GM21447 (cell line): ENCODE results near the gene TBC1D24.

Experiments
- ATAC-seq: cut with Tn5 transposase; IDR thresholded peaks from one replicate; pipeline ENCODE4 v1.9.1; 2021; ENCODE audit not compliant: unreplicated experiment

TBC1D24 gene

DNA sequence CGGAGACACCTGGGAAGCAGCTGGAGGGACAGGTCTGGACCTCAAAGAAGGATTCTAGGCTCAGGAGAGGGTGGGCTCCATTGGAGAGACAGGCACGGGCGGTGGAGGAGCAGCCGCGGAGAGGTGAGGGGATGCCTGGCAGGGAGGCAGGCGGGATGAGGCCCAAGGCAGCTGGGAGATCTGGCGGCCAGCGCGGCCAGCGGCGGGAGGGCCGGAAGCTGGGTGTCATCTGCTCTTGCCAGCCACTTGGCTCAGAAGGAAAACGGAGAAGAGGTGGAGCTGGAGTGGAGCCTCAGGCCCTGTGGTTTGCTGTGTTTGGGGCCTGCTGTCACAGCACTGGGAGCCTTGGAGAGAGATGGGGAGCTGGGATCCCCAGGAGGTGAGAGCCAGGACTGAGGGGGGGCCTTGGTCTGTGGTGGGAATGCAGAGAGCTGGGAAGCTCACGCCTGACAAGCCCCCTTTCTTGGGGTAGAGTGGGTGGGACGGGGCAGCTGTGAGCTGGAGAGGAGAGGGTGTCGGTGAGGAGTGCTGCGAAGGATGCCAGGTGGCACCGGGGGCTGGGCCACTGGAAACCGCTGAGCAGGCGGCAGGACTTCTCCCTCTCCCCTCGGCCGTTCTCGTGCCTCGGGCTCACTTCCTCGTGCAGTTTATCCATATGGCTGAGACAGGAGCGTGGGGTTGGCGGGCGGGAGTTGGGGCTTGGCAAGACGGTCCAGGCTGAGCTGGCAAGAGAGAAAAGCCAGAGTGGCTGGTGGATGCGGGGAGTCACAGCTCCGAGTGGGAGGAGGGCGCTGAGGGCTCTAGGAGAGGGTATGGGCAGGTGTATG, 8.0 kb downstream of the TBC1D24 start:
- no peak for ATAC-seq

DNA sequence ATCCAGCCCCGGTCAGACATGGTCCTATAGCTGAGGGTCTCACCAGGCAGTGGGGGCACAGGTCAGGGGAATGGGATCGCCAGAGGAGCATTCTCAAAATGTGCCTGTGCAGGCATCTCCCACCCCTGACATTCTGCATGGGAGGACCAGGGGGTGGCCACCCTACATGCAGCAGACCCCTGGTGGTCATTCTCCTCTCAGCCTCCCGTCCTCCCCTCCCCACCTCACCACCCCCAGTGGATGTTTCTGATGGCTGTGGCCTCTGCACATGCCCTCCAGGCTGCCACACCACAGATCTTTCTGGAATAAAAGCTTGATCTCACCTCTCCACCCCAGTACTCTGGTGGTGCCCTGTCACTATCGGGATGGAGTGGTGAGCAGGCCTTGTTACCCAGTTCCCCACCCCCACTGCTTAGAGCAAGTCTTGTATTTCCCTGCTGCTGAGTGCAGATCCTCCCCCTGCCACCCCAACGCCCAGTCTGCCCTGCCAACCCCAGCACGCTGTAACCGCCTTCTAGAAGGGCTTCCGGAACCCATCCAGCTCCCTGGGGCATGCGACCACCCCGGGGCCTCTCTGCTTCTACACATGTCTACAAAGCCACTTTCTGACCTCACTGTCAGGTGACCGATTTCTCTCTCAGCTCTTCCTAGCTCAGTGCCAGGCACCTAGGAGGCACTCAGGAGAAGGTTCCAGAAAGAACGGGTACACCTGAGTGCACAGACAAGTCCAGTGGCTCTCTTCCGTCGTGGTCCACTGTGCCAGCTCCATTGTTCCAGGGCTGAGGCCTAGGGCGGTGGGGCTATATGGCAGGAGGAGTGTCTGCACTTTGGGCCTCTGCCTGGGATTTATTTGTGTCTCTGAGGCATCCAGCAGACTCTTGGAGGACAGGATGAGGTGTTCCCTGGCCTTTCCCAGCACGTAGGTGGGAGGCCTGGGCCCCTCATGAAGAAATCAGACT, 9.3 kb downstream of the TBC1D24 start:
- no peak for ATAC-seq

DNA sequence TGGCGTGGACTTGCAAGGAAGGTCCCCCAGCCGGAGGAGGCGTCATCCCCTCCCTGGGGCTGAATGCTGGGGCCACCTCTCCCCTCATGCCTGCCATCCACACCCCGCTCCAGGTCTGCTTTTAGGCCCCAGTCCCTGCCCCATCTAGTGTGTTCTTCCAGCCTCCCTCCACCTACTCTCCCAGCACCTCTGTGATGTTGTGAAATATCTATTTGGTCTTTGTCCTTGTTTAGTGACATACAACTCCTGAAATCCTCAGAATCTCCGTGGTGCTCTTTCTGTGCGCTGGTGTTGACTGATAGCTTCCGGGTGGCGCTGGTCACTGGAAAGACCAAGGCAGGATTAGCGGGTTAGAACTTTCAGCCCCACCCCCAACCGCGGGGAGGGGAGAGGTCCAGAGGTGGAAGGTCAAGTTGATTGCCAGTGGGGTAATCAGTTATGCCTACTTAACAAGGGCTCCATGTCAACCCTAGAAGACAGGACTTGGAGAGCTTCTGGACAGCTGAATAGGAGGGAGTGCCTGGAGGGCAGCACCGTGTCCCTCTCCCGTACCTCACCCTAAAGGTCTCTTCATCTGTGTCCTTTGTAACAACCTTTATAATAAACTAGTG, 10.1 kb downstream of the TBC1D24 start:
- no peak for ATAC-seq

- no peak for ATAC-seq
Measured at GRCh38 chr16:2485811-2486507, 11.0 kb downstream of the TBC1D24 start.

DNA sequence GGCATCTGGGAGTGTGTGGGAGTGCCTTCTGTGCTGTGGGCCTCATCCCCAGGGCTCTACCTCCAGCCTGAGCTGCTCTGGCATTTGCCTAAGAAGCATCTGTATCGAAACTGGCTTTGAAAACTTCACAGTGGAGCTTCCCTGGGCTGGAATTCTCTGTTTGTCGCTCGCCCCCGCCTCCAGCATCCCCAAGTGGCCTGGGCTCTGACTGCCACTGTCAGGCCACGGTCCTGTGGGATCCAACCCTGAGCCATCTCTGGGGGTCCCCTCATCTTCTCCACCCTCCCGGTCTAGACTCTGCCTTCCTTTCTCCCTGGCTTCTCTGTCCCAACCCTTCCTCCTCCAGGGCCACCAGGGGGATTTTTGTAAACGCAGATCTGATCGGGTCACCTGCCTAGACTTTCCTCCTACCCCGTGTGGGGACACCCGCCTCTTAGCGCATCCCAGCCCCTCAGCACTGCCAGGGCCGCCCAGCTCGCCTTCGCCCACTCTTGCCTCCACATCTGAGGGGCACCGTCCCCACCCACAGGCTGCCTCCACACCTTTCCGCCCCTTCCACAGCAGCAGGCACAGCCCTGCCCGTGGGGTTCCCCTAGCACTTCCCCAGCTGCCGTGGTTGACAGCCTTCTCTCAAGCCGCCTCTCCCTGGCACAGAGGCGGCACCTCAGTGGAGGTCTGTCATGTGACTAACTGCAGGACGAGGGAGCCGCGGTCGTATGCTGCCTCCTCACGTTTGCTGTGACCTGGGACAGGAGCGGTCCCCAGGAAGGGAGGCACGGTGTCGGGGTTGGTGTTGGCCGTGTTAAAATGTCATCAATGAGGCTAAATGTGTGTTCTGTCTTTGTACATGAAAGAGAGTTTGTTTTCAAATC, 12.0 kb downstream of the TBC1D24 start:
- peak; percentile 82 for ATAC-seq

- ATAC-seq = no peak
Measured at GRCh38 chr16:2487517-2487842, 12.6 kb downstream of the TBC1D24 start.

- ATAC-seq = no peak
Measured at GRCh38 chr16:2487903-2488531, 13.1 kb downstream of the TBC1D24 start.

DNA sequence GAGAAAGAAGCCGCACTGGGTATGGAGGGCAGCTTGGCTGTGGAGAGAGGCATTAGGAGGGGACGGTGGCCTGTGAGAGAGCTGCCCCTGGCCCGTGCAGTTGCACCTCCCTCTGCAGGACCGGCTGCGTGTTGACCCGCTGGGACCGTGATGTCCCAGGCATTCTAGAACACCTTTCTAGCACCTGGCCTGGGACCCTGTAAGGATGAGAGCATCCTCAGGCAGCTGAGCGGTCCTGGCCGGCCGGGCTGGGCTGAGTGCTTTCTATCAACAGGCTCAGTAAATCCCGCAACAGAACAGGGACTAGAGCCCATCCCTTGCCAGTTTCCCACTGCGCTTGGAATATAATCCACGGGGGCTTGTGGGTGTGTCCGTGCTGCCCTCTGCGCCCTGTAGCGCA, 14.7 kb downstream of the TBC1D24 start:
- no peak for ATAC-seq

GRCh38 chr16:2490190-2491105, 15.5 kb downstream of the TBC1D24 start:
- ATAC-seq = no peak

- ATAC-seq = no peak
Measured at GRCh38 chr16:2492292-2492691, 17.4 kb downstream of the TBC1D24 start.

GRCh38 chr16:2493605-2494004, 18.7 kb downstream of the TBC1D24 start:
- ATAC-seq = no peak

GRCh38 chr16:2494616-2495015, 19.7 kb downstream of the TBC1D24 start:
- no peak for ATAC-seq

DNA sequence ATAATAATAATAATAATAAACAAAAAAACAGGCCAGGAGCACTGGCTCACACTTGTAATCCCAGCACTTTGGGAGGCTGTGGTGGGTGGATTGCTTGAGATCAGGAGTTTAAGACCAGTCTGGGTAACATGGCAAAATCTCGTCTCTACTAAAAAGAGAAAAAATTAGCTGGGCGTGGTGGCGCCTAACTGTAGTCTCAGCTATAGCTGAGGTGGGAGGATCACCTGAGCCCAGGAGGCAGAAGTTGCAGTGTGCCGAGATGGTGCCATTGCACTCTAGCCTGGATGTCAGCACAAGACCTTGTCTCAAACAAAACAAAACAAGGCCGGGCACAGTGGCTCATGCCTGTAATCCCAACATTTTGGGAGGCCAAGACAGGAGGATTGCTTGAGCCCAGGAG, 20.1 kb downstream of the TBC1D24 start:
- ATAC-seq = no peak

- ATAC-seq = no peak
Measured at GRCh38 chr16:2496223-2497115, 21.5 kb downstream of the TBC1D24 start.

DNA sequence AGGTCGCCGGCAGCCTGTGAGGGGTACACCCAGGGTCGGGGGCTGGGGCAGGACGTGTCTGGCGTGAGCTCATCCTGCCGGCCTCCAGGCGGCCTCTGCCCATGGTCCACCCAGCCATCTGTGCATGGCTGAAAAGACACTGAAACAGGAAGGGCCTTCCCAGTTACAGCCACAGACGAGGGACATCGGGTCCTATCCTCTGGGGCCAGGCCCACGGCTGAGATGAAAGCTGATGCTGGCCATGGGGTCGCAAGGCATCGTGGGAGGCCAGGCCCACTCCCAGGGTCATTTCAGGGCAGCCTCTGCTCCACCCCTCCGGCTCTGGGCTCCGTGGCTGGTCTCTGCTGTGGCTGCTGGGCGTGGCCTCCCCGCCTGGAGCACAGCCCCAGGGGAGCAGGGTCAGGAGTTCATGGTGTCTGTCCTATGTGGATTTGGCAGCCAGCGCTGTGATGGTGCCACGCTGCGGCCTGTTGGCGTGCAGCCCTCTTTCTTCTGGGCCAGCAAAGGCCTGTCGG, 22.2 kb downstream of the TBC1D24 start:
- ATAC-seq = no peak

DNA sequence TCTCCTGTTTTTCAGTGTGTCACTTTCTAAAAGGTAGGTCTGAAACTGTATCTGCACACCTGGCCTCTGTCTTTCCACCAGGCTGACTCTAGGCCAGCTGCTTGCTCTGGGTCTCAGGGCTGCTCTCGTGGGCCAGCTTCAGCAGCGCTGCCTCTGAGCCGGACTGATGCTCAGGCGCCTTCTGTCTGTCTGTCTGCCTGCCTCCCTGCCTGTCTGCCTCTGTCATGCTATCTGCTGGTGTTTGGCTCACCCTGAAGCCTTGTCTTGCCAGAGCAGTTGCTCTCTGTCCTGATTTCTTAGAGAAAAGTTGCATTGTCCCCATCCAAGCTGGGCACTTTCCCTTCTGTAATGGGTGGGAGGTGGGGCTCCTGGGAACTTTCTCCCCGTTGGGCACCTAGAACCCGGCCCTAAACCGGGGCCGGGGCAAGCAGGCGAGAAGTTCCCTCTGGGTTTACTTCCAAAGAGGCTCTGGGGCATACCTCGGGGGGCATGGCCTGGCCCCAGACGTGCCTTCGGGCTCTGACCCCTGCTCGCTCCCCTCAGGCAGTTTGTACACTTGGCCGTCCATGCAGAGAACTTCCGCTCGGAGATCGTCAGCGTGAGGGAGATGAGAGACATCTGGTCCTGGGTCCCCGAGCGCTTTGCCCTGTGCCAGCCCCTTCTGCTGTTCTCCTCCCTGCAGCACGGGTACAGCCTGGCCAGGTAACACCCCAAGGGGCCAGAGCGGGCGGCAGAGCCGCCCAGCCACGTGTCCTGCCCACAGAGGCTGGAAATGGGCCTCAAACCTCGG, 23.0 kb downstream of the TBC1D24 start:
- ATAC-seq = no peak
